H9 (cell line): ENCODE data around the gene RWDD1. TPM values are rescaled to one million over a fixed set of nuclear protein-coding genes. Genes with fewer than 3 reads are reported as not detected.

Experiments
- DNase-seq: peaks from one replicate; pipeline ENCODE4 v3.0.0-alpha.2; 2017
- H2AFZ ChIP-seq: one replicate; pipeline ENCODE4 v1.6.1; 2013; ENCODE audit warnings: mild to moderate bottlenecking, low read length, control low read depth, moderate library complexity
- H2AK5ac ChIP-seq: 2 replicates; pipeline ENCODE4 v1.6.1; 2013; ENCODE audit warnings: low read length, control low read depth, mixed read lengths; ENCODE audit not compliant: insufficient read length
- H2BK120ac ChIP-seq: one replicate; pipeline ENCODE4 v1.6.1; 2013; ENCODE audit warnings: low read depth, mild to moderate bottlenecking, low read length, control low read depth, inconsistent platforms; ENCODE audit not compliant: poor library complexity, severe bottlenecking
- H2BK12ac ChIP-seq: 2 replicates; pipeline ENCODE4 v1.6.1; 2013; ENCODE audit warnings: low read length, control low read depth, mixed read lengths, low read depth; ENCODE audit not compliant: insufficient read length
- H2BK15ac ChIP-seq: 2 replicates; pipeline ENCODE4 v1.6.1; 2013; ENCODE audit warnings: low read depth, low read length, control low read depth
- H2BK20ac ChIP-seq: one replicate; pipeline ENCODE4 v1.6.1; 2013; ENCODE audit warnings: low read depth, mild to moderate bottlenecking, low read length, control low read depth, inconsistent platforms; ENCODE audit not compliant: poor library complexity, severe bottlenecking
- H2BK5ac ChIP-seq: 2 replicates; pipeline ENCODE4 v1.6.1; 2013; ENCODE audit warnings: low read length, control low read depth, mixed read lengths; ENCODE audit not compliant: insufficient read length
- H3K14ac ChIP-seq: 2 replicates; pipeline ENCODE4 v1.6.1; 2013; ENCODE audit warnings: low read length, control low read depth; ENCODE audit not compliant: insufficient read depth
- H3K18ac ChIP-seq: 2 replicates; pipeline ENCODE4 v1.6.1; 2013; ENCODE audit warnings: low read depth, mild to moderate bottlenecking, mixed read lengths, low read length, control low read depth; ENCODE audit not compliant: insufficient read length
- H3K23ac ChIP-seq: 2 replicates; pipeline ENCODE4 v1.6.1; 2013; ENCODE audit warnings: low read length, control low read depth, mixed read lengths, low read depth; ENCODE audit not compliant: insufficient read length
- H3K23me2 ChIP-seq: 2 replicates; pipeline ENCODE4 v1.6.1; 2013; ENCODE audit warnings: low read depth, mild to moderate bottlenecking, mixed read lengths, low read length, control low read depth; ENCODE audit not compliant: insufficient read length, poor library complexity, severe bottlenecking
- H3K27ac ChIP-seq: 2 replicates; pipeline ENCODE4 v1.5.1; 2013; ENCODE audit warnings: low read length, control low read depth, mixed read lengths, low read depth; ENCODE audit not compliant: insufficient read length
- H3K27me3 ChIP-seq: 2 replicates; pipeline ENCODE4 v1.6.1; 2013; ENCODE audit warnings: low read length, control low read depth, inconsistent platforms; ENCODE audit not compliant: insufficient read depth
- H3K4ac ChIP-seq: 2 replicates; pipeline ENCODE4 v1.6.1; 2013; ENCODE audit warnings: low read depth, mild to moderate bottlenecking, control low read depth, inconsistent platforms, low read length, moderate library complexity
- H3K4me1 ChIP-seq: 2 replicates; pipeline ENCODE4 v1.6.1; 2013; ENCODE audit warnings: low read length, control low read depth, inconsistent platforms; ENCODE audit not compliant: insufficient read depth
- H3K4me2 ChIP-seq: 2 replicates; pipeline ENCODE4 v1.6.1; 2013; ENCODE audit warnings: low read length, control low read depth, mixed read lengths; ENCODE audit not compliant: insufficient read length, insufficient read depth
- H3K56ac ChIP-seq: 2 replicates; pipeline ENCODE4 v1.6.1; 2013; ENCODE audit warnings: low read depth, mild to moderate bottlenecking, mixed read lengths, low read length, control low read depth; ENCODE audit not compliant: insufficient read length
- H3K79me1 ChIP-seq: 2 replicates; pipeline ENCODE4 v1.6.1; 2013; ENCODE audit warnings: low read depth, mild to moderate bottlenecking, moderate library complexity, low read length, control low read depth, inconsistent platforms; ENCODE audit not compliant: insufficient read depth, poor library complexity, severe bottlenecking
- H3K79me2 ChIP-seq: 2 replicates; pipeline ENCODE4 v1.6.1; 2013; ENCODE audit warnings: low read length, control low read depth, inconsistent platforms; ENCODE audit not compliant: insufficient read depth
- H3K9ac ChIP-seq: 2 replicates; pipeline ENCODE4 v1.6.1; 2013; ENCODE audit warnings: low read length, control low read depth, mixed read lengths; ENCODE audit not compliant: insufficient read length; ENCODE audit errors: extremely low read depth
- H3K9me3 ChIP-seq: one replicate; pipeline ENCODE4 v1.6.1; 2013; ENCODE audit warnings: low read depth, low read length, inconsistent platforms; ENCODE audit not compliant: control insufficient read depth
- H3T11ph ChIP-seq: one replicate; pipeline ENCODE4 v1.6.1; 2013; ENCODE audit warnings: mild to moderate bottlenecking, low read length, control low read depth, inconsistent platforms
- H4K20me1 ChIP-seq: one replicate; pipeline ENCODE4 v1.6.1; 2013; ENCODE audit not compliant: control insufficient read depth, insufficient read length, insufficient read depth
- H4K5ac ChIP-seq: 2 replicates; pipeline ENCODE4 v1.6.1; 2013; ENCODE audit warnings: low read depth, mild to moderate bottlenecking, mixed read lengths, low read length, control low read depth; ENCODE audit not compliant: insufficient read length
- H4K8ac ChIP-seq: replicated peaks from 2 replicates; pipeline ENCODE4 v1.6.1; 2013; ENCODE audit warnings: low read length, control low read depth, mixed read lengths, low read depth; ENCODE audit not compliant: insufficient read length
- H4K91ac ChIP-seq: 2 replicates; pipeline ENCODE4 v1.6.1; 2013; ENCODE audit warnings: low read depth, mild to moderate bottlenecking, moderate library complexity, mixed read lengths, low read length, control low read depth; ENCODE audit not compliant: insufficient read length
- H3K27ac Mint-ChIP-seq, 3 experiments: 2 replicates in 2 of 3; 3 replicates in 1 of 3; pipeline ENCODE4 v1.8.0; 2020 to 2021; ENCODE audit warnings: mixed read lengths in 3 of 3, mild to moderate bottlenecking in 1 of 3, moderate library complexity in 1 of 3
- H3K27me3 Mint-ChIP-seq: 2 replicates; pipeline ENCODE4 v1.8.0; 2021; ENCODE audit warnings: low read depth, mild to moderate bottlenecking, moderate library complexity, mixed read lengths
- H3K36me3 Mint-ChIP-seq, 3 experiments: 2 replicates in 2 of 3; 3 replicates in 1 of 3; pipeline ENCODE4 v1.8.0; 2020 to 2021; ENCODE audit warnings: low read depth in 3 of 3, mixed read lengths in 3 of 3; ENCODE audit not compliant: insufficient read depth in 1 of 3
- H3K4me1 Mint-ChIP-seq, 2 experiments: 2 replicates each; pipeline ENCODE4 v1.8.0; 2020; ENCODE audit warnings: mixed read lengths in 2 of 2
- H3K4me3 Mint-ChIP-seq, 2 experiments: 2 replicates in 1 of 2; 3 replicates in 1 of 2; pipeline ENCODE4 v1.8.0; 2020 to 2021; ENCODE audit warnings: mild to moderate bottlenecking in 2 of 2, mixed read lengths in 2 of 2, moderate library complexity in 1 of 2
- H3K9me3 Mint-ChIP-seq, 2 experiments: 2 replicates in 1 of 2; 3 replicates in 1 of 2; pipeline ENCODE4 v1.8.0; 2020; ENCODE audit warnings: mild to moderate bottlenecking in 2 of 2, mixed read lengths in 2 of 2, moderate library complexity in 1 of 2
- WGBS: extraction: QIAGEN DNeasy Blood & Tissue Kit; methylation state at CpG from one replicate; pipeline ENCODE4 v1.1.7; 2013; ENCODE audit warnings: missing lambda C conversion rate, low lambda C conversion rate, mixed read lengths; ENCODE audit not compliant: insufficient read length; ENCODE audit errors: extremely low coverage; 5-methylcytosine and 5-hydroxymethylcytosine counted together
- total RNA-seq: library from RNA; stranded (reverse); gene quantifications from 2 replicates; pipeline ENCODE4 v1.2.1, GENCODE V29; 2021
- TF ChIP-seq, protein P1 (sequence below): fragments of 200-600 bp; sonication (generic); conservative IDR thresholded peaks from 3 replicates; pipeline ENCODE4 v1.8.0; 2021; ENCODE audit warnings: antibody characterized with exemption, mild to moderate bottlenecking

The RWDD1 gene
- total RNA-seq, 1 experiment from 2014 or later = 42.0 TPM

DNA sequence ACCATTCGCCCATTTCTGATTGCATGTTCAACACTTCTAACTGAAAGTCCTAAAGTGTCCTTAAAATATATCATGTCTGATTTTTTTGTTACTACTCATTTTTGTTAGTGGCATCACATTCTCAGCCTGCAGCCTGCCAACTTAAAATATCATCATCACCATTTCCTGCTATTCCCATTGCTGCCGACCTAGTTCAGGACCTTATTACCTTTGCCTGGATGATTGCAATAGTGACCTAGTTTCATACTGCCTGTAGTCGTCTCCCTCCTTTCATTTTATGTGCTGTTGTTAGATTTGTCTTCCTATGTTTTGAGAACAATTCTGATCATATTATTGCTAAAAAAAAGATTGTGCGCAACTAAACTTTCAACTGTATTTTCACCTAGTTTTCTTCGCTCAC lies 6.2 kb downstream of the RWDD1 start:
- H2BK5ac ChIP-seq = no peak overlapping the region

More for the DNA sequence above, 6.2 kb downstream of the RWDD1 start:
- H4K8ac ChIP-seq = no peak overlapping the region
- Mint-ChIP-seq H3K9me3 (no peaks in the 10 kb centered on the region), H3K4me1 (peaks cover 5% of the 10 kb centered on the region in 2 experiments), H3K27me3 (no peaks in the 10 kb centered on the region), H3K4me3 (no peak overlapping the region), H3K36me3 (peaks cover 0 to 29% (median 0%) of the 10 kb centered on the region in 3 experiments; a peak in 3 of 7 replicates), H3K27ac (no peak overlapping the region)
- no peaks in the 10 kb centered on the region for H3K23me2 ChIP-seq
- no peak overlapping the region for H2BK15ac ChIP-seq
- no peaks in the 10 kb centered on the region for H4K20me1 ChIP-seq
- H3K4me1 ChIP-seq = peaks cover 2% of the 10 kb centered on the region; the same call in 1 of the 2 replicates
- no peak overlapping the region for H4K91ac ChIP-seq
- no peak overlapping the region for H2BK120ac ChIP-seq
- no peaks in the 10 kb centered on the region for H3K27me3 ChIP-seq
- no peak overlapping the region for H3K23ac ChIP-seq
- H3K9me3 ChIP-seq = no peaks in the 10 kb centered on the region
- H2BK12ac ChIP-seq = no peak overlapping the region
- no peak overlapping the region for H2BK20ac ChIP-seq
- H3K4ac ChIP-seq = no peak overlapping the region
- WGBS = no CpG with 5 or more reads among the region's 5 CpGs
- DNase-seq = no peak
- H2AFZ ChIP-seq = no peak overlapping the region
- H3K9ac ChIP-seq = no peak overlapping the region
- peaks cover 10% of the 10 kb centered on the region; the same call in 1 of the 2 replicates for H3K79me2 ChIP-seq
- no peak overlapping the region for H4K5ac ChIP-seq
- H3K56ac ChIP-seq = no peak overlapping the region
- TF ChIP-seq, protein P1, sequence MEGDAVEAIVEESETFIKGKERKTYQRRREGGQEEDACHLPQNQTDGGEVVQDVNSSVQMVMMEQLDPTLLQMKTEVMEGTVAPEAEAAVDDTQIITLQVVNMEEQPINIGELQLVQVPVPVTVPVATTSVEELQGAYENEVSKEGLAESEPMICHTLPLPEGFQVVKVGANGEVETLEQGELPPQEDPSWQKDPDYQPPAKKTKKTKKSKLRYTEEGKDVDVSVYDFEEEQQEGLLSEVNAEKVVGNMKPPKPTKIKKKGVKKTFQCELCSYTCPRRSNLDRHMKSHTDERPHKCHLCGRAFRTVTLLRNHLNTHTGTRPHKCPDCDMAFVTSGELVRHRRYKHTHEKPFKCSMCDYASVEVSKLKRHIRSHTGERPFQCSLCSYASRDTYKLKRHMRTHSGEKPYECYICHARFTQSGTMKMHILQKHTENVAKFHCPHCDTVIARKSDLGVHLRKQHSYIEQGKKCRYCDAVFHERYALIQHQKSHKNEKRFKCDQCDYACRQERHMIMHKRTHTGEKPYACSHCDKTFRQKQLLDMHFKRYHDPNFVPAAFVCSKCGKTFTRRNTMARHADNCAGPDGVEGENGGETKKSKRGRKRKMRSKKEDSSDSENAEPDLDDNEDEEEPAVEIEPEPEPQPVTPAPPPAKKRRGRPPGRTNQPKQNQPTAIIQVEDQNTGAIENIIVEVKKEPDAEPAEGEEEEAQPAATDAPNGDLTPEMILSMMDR = no peak
- H3K27ac ChIP-seq = no peak overlapping the region
- no peaks in the 10 kb centered on the region for H3K79me1 ChIP-seq
- no peak overlapping the region for H2AK5ac ChIP-seq
- no peak overlapping the region for H3T11ph ChIP-seq
- no peak overlapping the region for H3K4me2 ChIP-seq
- H3K14ac ChIP-seq = no peak overlapping the region
- H3K18ac ChIP-seq = no peak overlapping the region
